Progenitor cell of endocrine pancreas (in vitro differentiated cells): Measurements from ENCODE around the gene STAT5A. TPM values are rescaled to one million over a fixed set of nuclear protein-coding genes. Genes with fewer than 3 reads are reported as not detected.

Experiments
- DNase-seq: peaks from one replicate; pipeline ENCODE4 v3.0.0; 2021; ENCODE audit warnings: low spot score; ENCODE audit not compliant: unreplicated experiment
- H3K27ac Mint-ChIP-seq: 2 replicates; pipeline ENCODE4 v1.8.0; 2021; ENCODE audit warnings: mild to moderate bottlenecking, moderate library complexity, mixed read lengths
- H3K27me3 Mint-ChIP-seq: 2 replicates; pipeline ENCODE4 v1.8.0; 2021; ENCODE audit warnings: mixed read lengths
- H3K36me3 Mint-ChIP-seq: 2 replicates; pipeline ENCODE4 v1.8.0; 2022; ENCODE audit warnings: mixed read lengths; ENCODE audit not compliant: insufficient read depth
- H3K4me1 Mint-ChIP-seq: 2 replicates; pipeline ENCODE4 v1.8.0; 2021; ENCODE audit warnings: low read depth, mixed read lengths
- H3K4me3 Mint-ChIP-seq: 2 replicates; pipeline ENCODE4 v1.8.0; 2021; ENCODE audit warnings: low read depth, mild to moderate bottlenecking, moderate library complexity, mixed read lengths
- H3K9me3 Mint-ChIP-seq: 2 replicates; pipeline ENCODE4 v1.8.0; 2021; ENCODE audit warnings: low read depth, mixed read lengths
- total RNA-seq: library from RNA; stranded (reverse); gene quantifications from 2 replicates; pipeline ENCODE4 v1.2.1, GENCODE V29; 2021
- TF ChIP-seq, protein P1 (sequence below): fragments of 200-600 bp; sonication (generic); IDR thresholded peaks from one replicate; pipeline ENCODE4 v1.5.0; 2021; ENCODE audit warnings: antibody characterized with exemption, mild to moderate bottlenecking; ENCODE audit not compliant: unreplicated experiment

Gene STAT5A
- total RNA-seq, 1 donor from 2014 or later = 0.74 TPM

DNA sequence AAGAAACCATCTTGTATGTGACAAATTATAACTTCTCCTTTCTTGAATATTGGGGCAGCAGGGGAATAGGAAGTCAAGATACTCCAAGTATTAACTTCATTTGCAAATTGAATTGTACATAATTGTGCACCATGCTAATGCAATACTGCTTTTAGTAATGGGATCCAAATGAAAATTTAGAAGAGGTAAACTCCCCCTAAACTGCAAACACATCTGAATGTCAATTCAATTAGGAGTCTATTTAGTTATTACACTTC lies 16.6 kb upstream of the STAT5A start:
- Mint-ChIP-seq H3K4me3 (no peak overlapping the region), H3K36me3 (no peaks in the 10 kb centered on the region), H3K9me3 (no peaks in the 10 kb centered on the region), H3K27me3 (no peaks in the 10 kb centered on the region), H3K4me1 (peaks cover 13% of the 10 kb centered on the region), H3K27ac (no peak overlapping the region)
- TF ChIP-seq, protein P1, sequence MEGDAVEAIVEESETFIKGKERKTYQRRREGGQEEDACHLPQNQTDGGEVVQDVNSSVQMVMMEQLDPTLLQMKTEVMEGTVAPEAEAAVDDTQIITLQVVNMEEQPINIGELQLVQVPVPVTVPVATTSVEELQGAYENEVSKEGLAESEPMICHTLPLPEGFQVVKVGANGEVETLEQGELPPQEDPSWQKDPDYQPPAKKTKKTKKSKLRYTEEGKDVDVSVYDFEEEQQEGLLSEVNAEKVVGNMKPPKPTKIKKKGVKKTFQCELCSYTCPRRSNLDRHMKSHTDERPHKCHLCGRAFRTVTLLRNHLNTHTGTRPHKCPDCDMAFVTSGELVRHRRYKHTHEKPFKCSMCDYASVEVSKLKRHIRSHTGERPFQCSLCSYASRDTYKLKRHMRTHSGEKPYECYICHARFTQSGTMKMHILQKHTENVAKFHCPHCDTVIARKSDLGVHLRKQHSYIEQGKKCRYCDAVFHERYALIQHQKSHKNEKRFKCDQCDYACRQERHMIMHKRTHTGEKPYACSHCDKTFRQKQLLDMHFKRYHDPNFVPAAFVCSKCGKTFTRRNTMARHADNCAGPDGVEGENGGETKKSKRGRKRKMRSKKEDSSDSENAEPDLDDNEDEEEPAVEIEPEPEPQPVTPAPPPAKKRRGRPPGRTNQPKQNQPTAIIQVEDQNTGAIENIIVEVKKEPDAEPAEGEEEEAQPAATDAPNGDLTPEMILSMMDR = no peak
- DNase-seq = no peak

DNA sequence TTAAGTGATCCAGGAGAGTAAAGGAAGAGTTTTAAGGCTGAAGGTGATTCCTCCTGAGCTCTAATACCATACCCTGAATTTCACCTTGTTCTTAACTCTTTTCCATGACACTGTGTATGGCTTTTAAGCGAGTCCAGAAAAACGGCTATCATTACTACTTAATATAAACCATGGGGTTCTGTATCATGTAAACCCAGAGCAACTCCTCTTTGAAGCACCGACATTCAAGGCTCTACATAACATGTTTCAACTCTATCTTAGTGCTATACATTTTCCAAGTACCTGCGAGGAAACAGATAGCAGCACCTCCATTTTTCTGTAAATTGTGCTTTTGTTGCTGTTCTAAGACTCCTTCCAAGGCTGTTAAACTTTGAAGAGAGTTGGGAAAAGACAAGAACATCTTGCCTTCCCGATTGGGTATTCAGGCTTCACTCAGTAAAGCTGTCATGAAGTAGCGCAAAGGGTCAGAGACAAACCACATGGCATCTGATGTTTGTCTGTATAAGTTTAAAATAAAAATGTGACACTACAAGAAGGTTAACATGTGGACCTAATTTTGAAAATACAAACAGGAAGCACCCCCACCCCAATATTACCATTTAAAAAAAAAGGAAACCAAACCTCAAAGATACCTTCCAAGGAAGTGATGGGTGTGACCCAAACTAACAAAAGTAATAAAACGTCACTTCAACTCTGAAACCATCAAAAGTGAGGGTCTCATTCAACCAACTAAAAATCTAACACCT lies 16.0 kb upstream of the STAT5A start:
- H3K36me3 Mint-ChIP-seq = no peaks in the 10 kb centered on the region
- H3K27ac Mint-ChIP-seq = no peak overlapping the region
- TF ChIP-seq, protein P1 = no peak
- no peak overlapping the region for H3K4me3 Mint-ChIP-seq
- H3K4me1 Mint-ChIP-seq = peaks cover 19% of the 10 kb centered on the region
- DNase-seq = no peak
- no peaks in the 10 kb centered on the region for H3K9me3 Mint-ChIP-seq
- H3K27me3 Mint-ChIP-seq = no peaks in the 10 kb centered on the region

DNA sequence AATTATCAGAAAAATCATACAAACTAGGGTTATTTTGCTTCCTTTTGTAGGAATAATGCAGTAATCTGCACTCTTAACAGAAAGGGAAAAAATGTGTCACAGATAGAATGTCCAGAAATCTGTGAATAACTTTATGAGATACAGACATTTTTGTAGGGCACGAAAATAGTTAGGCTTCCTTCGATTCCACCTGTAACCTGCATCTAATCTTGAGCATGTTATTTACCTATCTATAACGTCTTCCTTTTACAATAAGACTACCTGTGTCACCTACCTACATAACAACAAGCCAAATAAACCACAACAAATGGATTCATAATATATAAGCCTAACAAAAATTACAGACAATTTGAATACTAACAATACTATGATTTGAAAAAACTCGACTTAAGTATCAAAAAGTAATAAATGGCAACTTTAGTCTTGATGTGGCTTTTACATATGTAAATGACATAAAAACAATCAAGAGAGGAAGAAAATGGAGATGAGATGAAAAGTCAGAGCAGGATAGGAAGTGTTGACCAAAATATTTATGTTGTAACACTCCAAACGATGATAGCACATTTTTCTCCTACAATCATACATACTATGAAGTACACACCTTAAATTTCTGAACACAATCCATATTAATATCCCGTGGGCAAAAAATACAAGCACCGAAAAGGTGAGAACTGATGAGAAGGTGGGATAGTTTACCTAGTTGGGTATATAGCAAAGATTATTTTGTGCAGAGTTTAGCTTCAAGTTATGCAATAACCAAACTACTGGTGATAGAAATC lies 14.6 kb upstream of the STAT5A start:
- H3K4me3 Mint-ChIP-seq = peak overlapping the region; percentile 51
- H3K9me3 Mint-ChIP-seq = no peaks in the 10 kb centered on the region
- TF ChIP-seq, protein P1 = no peak
- no peak overlapping the region for H3K27ac Mint-ChIP-seq
- H3K27me3 Mint-ChIP-seq = no peaks in the 10 kb centered on the region
- peaks cover 23% of the 10 kb centered on the region for H3K4me1 Mint-ChIP-seq
- H3K36me3 Mint-ChIP-seq = no peaks in the 10 kb centered on the region
- no peak for DNase-seq

DNA sequence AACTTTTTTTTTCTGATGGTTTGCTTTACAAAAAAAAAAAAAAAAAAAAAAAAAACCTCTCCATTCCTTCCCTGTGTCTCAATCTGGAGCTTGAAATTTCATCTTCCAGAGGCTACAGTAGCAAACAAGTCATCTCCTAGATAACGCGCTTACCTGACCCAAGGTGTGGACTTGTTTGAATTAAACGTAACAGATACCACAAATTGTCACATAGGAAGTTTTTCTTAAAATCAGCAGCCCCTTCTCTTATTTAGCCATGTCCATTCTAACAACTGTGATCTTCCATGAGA lies 14.1 kb upstream of the STAT5A start:
- H3K27me3 Mint-ChIP-seq = no peaks in the 10 kb centered on the region
- no peaks in the 10 kb centered on the region for H3K9me3 Mint-ChIP-seq
- peak overlapping the region; percentile 88 for H3K4me3 Mint-ChIP-seq
- TF ChIP-seq, protein P1 = no peak
- no peaks in the 10 kb centered on the region for H3K36me3 Mint-ChIP-seq
- no peak overlapping the region for H3K27ac Mint-ChIP-seq
- H3K4me1 Mint-ChIP-seq = peaks cover 23% of the 10 kb centered on the region
- DNase-seq = no peak

DNA sequence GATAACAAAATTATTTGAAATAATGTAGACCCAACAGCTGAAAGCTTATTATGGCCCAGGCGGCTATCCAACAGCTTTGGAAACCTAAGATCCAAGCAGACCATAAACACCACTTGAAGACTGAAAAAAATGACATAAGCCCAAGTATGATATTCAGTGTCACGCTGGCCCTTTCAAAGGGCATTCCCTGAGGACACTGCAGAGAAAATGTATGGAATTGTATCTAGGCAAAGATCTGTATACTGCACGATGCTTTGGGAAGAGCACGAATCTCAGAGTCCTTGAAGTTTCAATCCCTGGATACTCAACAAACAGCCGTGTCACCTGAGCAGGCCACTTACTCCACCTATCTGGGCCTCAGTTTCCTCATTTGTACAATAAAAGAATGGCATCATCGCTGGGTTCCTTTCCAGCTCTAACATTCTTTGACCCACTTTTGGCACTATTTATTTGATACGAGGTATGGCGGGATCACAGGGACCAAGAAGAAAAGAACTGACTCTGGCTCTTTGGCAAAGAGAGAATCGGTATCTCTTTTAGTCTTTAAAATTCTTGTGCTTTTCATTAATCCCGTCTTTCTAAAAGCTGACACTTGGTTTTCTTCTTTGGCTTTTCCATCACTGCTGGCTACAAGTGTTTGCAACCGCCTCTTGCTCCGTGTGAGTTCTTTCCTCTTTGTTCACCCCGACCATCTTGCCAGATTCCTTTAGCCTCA lies 13.3 kb upstream of the STAT5A start:
- Mint-ChIP-seq H3K27ac (peak overlapping the region; percentile 95), H3K27me3 (no peaks in the 10 kb centered on the region), H3K4me1 (peaks cover 23% of the 10 kb centered on the region), H3K36me3 (no peaks in the 10 kb centered on the region), H3K9me3 (no peaks in the 10 kb centered on the region), H3K4me3 (peak overlapping the region; percentile 88)
- TF ChIP-seq, protein P1 = no peak
- DNase-seq = no peak
